ENCODE results near the gene ICAM3. TPM values are rescaled to one million over a fixed set of nuclear protein-coding genes. Genes with fewer than 3 reads are reported as not detected.

ICAM3 gene
- total RNA-seq, 2 experiments from 2014 or later: 63.7 to 76.4 TPM

DNA sequence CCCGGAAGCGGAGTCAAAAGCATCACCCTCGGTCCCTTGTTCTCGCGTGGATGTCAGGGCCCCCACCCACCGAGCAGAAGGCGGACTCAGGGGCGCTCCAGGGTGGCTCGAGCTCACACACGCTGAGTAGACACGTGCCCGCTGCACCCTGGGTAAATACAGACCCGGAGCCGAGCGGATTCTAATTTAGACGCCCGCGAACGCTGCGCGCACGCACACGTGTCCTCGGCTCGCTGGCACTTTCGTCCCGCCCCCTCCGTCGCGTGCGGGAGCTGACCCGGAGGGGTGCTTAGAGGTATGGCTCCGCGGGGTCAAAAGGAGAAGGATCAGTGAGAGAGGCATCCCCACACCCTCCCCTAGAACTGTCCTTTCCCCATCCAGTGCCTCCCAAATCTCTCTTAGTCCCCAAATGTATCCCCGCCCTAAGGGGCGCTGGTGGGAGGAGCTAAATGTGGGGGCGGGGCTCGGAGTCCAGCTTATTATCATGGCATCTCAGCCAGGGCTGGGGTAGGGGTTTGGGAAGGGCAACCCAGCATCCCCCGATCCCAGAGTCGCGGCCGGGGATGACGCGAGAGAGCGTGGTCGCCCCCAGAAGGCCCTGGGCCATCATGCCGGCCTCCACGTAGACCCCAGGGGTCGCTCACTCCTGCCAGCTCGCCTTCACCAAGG is 50.1 kb downstream of the ICAM3 start:
- ChIA-PET CTCF (ENCODE audit: unreplicated experiment) (interaction anchor here (0.9 to 1.8 kb wide), 4 partner anchors 17 to 44 kb away, joined by 3 to 5 read pairs (median 4); partner anchors contain the start of gene RAVER1), POLR2A (interaction anchor here (0.6 to 1.6 kb wide), 8 partner anchors 9 to 122 kb away, joined by 3 to 13 read pairs (median 4); partner anchors contain the start of gene ICAM1)
- Histone ChIP-seq H3K79me2 (ENCODE audit: insufficient read depth, low read depth, low read length) (no peaks in the 10 kb centered on the region), H3K36me3 (ENCODE audit: insufficient read depth, low read length) (peaks cover 11% of the 10 kb centered on the region; the same call in 1 of the 2 replicates), H3K27ac (ENCODE audit: low read depth, low read length, poor library complexity, severe bottlenecking) (peak overlapping the region; percentile 56), H4K20me1 (ENCODE audit: insufficient read depth, low read length) (no peaks in the 10 kb centered on the region), H3K4me3 (ENCODE audit: low read depth, low read length, poor library complexity, severe bottlenecking) (peak overlapping the region; percentile 68), H3K9me3 (ENCODE audit: low read length) (no peaks in the 10 kb centered on the region), H3K9me2 (ENCODE audit: insufficient read depth, low read length) (no peaks in the 10 kb centered on the region), H2AFZ (ENCODE audit: low read length) (peak overlapping the region; percentile 90), H3K4me1 (ENCODE audit: insufficient read depth, low read length, poor library complexity, severe bottlenecking) (peaks cover 72% of the 10 kb centered on the region), H3K4me2 (ENCODE audit: low read length) (peak overlapping the region; percentile 83)
- peak; percentile 89 for DNase-seq (ENCODE audit: low spot score)
- BruUV-seq (replicated peaks): no TSS peak
- intact Hi-C loops (cut with micrococcal nuclease; ENCODE audit: unreplicated experiment): no loop called here
- TF ChIP-seq EZH2phosphoT487 (IDR thresholded peaks at IDR 0.05; ENCODE audit: borderline replicate concordance, low read depth, low read length) (no peak), CTCF (conservative IDR thresholded peaks at IDR 0.05; ENCODE audit: low read length) (no peak)

GRCh38 chr19:10288662-10289166 is 50.7 kb downstream of the ICAM3 start:
- Histone ChIP-seq H3K36me3 (ENCODE audit: insufficient read depth, low read length) (peaks cover 11% of the 10 kb centered on the region; the same call in 1 of the 2 replicates), H3K9me2 (ENCODE audit: insufficient read depth, low read length) (no peaks in the 10 kb centered on the region), H3K9me3 (ENCODE audit: low read length) (no peaks in the 10 kb centered on the region), H3K79me2 (ENCODE audit: insufficient read depth, low read depth, low read length) (no peaks in the 10 kb centered on the region), H3K4me1 (ENCODE audit: insufficient read depth, low read length, poor library complexity, severe bottlenecking) (peaks cover 72% of the 10 kb centered on the region), H3K27ac (ENCODE audit: low read depth, low read length, poor library complexity, severe bottlenecking) (peak overlapping the region; percentile 56), H2AFZ (ENCODE audit: low read length) (peak overlapping the region; percentile 90), H3K4me3 (ENCODE audit: low read depth, low read length, poor library complexity, severe bottlenecking) (peak overlapping the region; percentile 68), H3K4me2 (ENCODE audit: low read length) (peak overlapping the region; percentile 83), H4K20me1 (ENCODE audit: insufficient read depth, low read length) (no peaks in the 10 kb centered on the region)
- CTCF ChIA-PET (ENCODE audit: unreplicated experiment): interaction anchor here (0.9 to 1.8 kb wide), 3 partner anchors 17 to 45 kb away, joined by 3 to 5 read pairs (median 5); partner anchors contain the start of gene RAVER1
- TF ChIP-seq EZH2phosphoT487 (IDR thresholded peaks at IDR 0.05; ENCODE audit: borderline replicate concordance, low read depth, low read length) (no peak), CTCF (conservative IDR thresholded peaks at IDR 0.05; ENCODE audit: low read length) (no peak)
- peak; percentile 83 for DNase-seq (ENCODE audit: low spot score)
- POLR2A ChIA-PET: interaction anchor here (0.6 to 1.6 kb wide), 5 partner anchors 8 to 52 kb away, joined by 3 to 13 read pairs (median 6); partner anchors contain the start of gene ICAM1
- BruUV-seq (replicated peaks): TSS peak; percentile 76
- intact Hi-C loops (cut with micrococcal nuclease; ENCODE audit: unreplicated experiment): no loop called here

Data from OCI-LY7 (cell line).